ENCODE results near the gene GPM6B.
A peak's percentile ranks its signal among the peaks of the same experiment; 100 is the strongest.
"Not testable (repeated sequence)": the region's sequence is repeated elsewhere in the genome, so short reads cannot be mapped to it uniquely, and the experiment has no call there.

The GPM6B gene

DNA sequence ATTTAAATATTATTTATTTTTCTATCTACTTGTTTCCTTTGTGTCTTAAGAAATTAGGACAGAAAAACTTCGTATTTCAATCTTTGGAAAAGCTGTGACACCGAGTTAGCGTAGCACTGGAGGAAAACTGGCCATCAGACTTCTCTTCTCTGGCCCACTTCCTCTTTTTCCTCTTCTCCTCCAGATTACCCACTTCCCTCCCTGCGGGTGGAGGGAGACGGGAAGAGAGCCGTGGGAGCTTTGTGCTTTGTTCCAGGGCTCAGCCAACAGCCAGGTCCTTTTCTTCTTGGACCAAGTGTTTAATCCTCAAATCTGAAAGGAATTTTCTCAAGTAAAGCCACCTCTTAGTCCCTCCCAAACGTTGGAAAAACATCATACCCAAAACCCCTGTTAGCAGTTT lies 52.6 kb downstream of the GPM6B start:
- no peak for DNase-seq

- no peak for DNase-seq
These were observed 53.4 kb downstream of the GPM6B start for GRCh38 chrX:13763489-13763888.

- DNase-seq = no peak
These were observed 55.1 kb downstream of the GPM6B start for GRCh38 chrX:13761606-13762414.

- DNase-seq = no peak
These were observed 56.5 kb downstream of the GPM6B start for GRCh38 chrX:13760426-13760825.

- DNase-seq = no peak
These were observed 57.7 kb downstream of the GPM6B start for GRCh38 chrX:13759152-13759718.

DNA sequence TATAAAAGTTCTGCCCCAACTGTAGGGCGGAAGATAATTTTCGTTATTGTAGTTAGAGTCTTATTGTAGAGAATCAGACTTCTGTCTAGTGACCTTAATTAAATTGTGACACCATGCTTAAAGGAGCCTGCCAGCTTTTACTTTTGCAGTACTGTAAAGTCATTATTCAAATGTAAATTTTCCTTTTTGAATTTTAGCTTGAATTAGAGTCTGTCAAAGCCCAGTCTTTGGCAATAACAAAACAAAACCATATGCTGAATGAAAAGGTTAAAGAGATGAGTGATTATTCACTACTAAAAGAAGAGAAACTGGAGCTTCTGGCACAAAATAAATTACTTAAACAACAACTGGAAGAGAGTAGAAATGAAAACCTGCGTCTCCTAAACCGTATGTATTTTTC lies 60.5 kb downstream of the GPM6B start:
- no peak for DNase-seq

DNA sequence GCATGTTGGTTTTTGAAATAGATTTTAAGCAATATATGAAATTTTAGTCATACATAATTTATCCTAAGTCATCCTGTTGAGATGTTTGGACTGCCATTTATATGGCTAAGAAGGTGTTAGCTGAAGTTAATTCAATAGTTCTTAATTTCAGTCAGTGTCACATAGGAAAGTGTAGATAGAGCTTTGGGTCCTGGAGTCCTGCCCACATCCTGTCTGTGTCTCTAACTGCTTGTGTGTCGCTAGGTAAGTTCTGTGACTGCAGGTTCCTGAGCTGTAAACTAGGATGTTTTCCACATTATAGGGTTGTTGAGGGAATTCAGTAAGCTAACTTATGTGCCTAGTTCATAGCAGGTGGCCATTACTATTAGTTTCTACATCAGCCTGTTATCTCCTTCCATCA lies 61.6 kb downstream of the GPM6B start:
- DNase-seq = no peak

- no peak for DNase-seq
These were observed 62.1 kb downstream of the GPM6B start for GRCh38 chrX:13754765-13755164.

- DNase-seq = no peak
These were observed 64.2 kb downstream of the GPM6B start for GRCh38 chrX:13752646-13753045.

- no peak for DNase-seq
These were observed 64.8 kb downstream of the GPM6B start for GRCh38 chrX:13752141-13752540.

DNA sequence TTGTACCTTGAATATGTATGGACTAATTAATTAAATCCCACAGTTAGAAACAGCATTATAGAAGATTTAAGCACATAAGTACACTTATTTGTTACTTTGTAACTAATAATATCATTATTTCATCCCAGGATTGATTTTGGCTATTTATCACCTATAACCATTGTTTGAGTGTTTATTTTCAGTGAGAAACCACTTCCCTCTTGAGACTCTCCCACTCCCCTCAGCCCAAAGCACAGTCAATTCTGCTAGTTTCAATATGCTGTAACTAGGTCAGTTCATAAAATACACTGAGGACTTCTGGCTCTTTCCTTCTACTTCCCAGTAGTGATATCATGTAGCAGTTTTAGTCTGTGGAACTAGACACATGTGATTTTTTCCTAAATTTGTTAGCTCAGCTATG lies 66.1 kb downstream of the GPM6B start:
- DNase-seq = no peak

- DNase-seq = peak; percentile 43
These were observed 66.7 kb downstream of the GPM6B start for GRCh38 chrX:13750204-13750603.

- DNase-seq = no peak
These were observed 68.4 kb downstream of the GPM6B start for GRCh38 chrX:13748486-13748885.

- DNase-seq = peak; percentile 67
These were observed 69.1 kb downstream of the GPM6B start for GRCh38 chrX:13747836-13748235.

- no peak for DNase-seq
These were observed 74.3 kb downstream of the GPM6B start for GRCh38 chrX:13742397-13743176.

- DNase-seq = no peak
These were observed 75.2 kb downstream of the GPM6B start for GRCh38 chrX:13741695-13742094.

DNA sequence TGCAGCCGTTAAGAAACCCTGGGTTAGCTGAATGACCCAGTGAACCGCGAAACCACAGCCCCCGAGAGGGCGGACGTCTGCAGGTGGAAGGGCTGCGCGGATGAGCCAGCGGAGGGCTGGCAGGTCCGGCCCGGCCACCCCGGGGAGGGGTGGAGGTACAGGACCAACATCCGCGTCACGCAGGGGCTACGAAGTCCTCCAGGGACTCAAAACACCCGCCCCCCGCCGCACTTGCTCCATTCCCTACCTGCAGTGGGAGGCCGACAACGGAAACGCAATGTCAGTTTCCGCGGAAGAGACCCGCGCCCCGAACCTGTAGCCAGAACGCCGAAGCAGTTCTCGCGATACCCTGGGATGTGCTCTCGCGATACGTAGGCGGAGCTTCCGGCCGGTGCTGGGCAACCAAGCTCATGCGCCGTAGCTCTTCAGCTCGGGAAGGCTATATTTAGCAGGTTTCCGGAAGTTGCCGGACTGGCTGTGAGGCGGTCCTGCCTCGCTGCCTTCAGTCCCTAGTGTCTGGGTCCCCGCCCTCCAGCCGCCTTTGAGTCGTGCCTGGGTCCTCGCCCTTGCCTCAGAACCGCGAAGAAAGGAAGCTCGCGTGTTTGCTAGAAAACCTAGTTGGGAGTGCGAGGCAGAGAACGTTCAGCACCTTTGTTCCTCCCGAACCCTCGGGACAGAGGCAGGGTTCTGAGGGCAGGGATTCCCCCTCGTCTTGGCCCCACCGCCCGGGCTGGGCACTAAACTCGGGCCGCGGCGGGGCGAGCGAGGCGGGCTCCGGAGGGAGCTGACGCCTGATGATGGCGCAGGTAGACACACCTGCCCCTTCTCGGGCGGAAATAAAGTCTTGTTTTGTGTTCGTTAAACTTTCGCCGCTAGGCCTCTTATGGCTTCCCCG lies 82.4 kb downstream of the GPM6B start, which contains the start of the genes OFD1 and TRAPPC2:
TSS of gene OFD1 (plus strand) at position 471 of the 895 bp plus-strand sequence. CDS start at position 795, 324 bp downstream.
TSS of gene TRAPPC2 (minus strand) at position 343 of the 895 bp plus-strand sequence. CDS start 14,657 bp downstream, outside the sequence.
- DNase-seq = peak; percentile 95

DNA sequence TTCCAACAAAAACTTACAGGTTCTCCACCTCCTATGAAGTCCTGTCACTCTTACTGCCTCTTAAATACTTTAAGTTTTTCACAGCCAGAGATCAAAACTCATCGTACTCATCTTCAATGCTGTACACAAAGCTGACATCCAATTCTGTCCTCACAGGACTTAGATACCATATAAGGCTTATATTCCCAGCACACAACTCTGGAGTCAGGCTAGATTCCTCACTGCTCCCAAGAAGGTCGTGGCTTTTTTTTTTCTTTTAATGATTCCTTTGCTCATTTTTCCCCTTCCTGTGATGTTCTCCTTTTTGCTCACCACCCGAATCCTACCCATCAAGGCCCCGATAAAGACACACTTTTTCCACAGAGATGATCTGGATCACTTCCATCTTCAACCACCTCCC lies 83.4 kb downstream of the GPM6B start:
- DNase-seq = peak; percentile 33

DNA sequence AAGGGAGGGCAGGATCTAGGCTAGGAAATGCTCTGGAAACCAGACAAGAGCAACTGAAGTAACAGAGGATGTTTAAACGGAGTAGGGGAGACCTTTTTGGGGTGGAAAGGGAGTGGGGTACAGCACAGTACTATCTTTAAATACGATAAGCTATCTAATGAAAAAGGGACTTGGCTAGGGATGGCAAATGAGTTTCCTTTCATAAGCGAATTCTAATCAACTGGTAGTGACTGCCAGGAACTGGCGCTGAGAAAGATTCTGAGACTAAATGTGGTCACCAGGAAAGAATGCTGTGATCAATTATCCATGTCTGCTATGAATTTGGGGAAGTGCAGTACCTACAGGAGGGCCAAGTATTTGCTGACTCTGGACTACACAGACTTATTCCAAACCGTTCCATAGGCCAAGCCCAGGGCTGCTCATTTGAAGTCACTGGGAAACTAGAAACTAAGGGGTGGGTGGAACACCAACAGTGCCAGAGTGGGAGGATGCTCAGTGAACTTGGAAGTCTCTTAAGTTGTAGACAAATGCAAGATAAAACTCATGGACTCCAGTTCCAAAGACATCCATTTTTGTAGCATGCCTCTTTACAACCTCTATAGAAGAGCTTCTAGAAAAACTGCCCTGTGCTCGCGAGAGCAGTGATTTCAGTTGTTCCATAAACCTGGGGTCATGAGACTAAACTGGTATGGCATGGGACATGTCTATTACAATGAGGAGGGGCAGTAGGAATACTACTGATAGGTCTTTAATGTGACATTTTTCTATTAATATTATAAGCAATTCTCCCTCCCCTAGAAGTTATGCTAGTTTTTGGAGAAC lies 84.4 kb downstream of the GPM6B start:
- DNase-seq = peak; percentile 49

GRCh38 chrX:13730523-13730922 lies 86.4 kb downstream of the GPM6B start:
- not testable (repeated sequence) for DNase-seq

DNA sequence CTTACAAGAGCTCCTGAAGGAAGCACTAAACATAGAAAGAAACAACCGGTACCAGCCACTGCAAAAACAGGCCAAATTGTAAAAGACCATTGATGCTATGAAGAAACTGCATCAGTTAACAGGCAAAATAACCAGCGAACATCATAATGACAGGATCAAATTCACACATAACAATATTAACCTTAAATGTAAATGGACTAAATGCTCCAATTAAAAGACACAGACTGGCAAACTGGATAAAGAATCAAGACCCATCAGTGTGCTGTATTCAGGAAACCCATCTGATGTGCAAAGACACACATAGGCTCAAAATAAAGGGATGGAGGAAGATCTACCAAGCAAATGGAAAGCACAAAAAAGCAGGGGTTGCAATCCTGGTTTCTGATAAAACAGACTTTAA lies 90.3 kb downstream of the GPM6B start:
- DNase-seq = not testable (repeated sequence)

Data from fibroblast of skin of scalp (primary cell).